ENCODE results near the gene FAM76A.
"Not testable (repeated sequence)": the region's sequence is repeated elsewhere in the genome, so short reads cannot be mapped to it uniquely, and the experiment has no call there.

FAM76A gene

GRCh38 chr1:27725374-27726172 lies at the start of gene FAM76A:
Gene FAM76A, plus strand, starts transcription at chr1:27725961. Its CDS starts 120 bp downstream, at chr1:27726081.
- Histone ChIP-seq H3K27me3 (ENCODE audit: control insufficient read depth in 1 of 2, insufficient read depth in 2 of 2, low read length in 2 of 2) (no peaks in the 10 kb centered on the region), H3K9me3 (ENCODE audit: low read length) (no peaks in the 10 kb centered on the region), H3K4me1 (ENCODE audit: insufficient read depth, low read length) (peaks cover 25% of the 10 kb centered on the region), H3K4me3 (ENCODE audit: low read depth in 1 of 2, low read length in 2 of 2) (peak within 1 kb of the TSS; percentile 75 to 88), H3K27ac (ENCODE audit: low read depth, low read length) (peak within 1 kb of the TSS; percentile 96), H3K9ac (ENCODE audit: low read length) (peak within 1 kb of the TSS; percentile 76), H3K36me3 (ENCODE audit: insufficient read depth, low read length) (peaks cover 8% of the 10 kb centered on the region)

- Histone ChIP-seq H3K4me1 (ENCODE audit: insufficient read depth, low read length) (peaks cover 12% of the 10 kb centered on the region), H3K9me3 (ENCODE audit: low read length) (no peaks in the 10 kb centered on the region), H3K27ac (ENCODE audit: low read depth, low read length) (no peak overlapping the region), H3K27me3 (ENCODE audit: control insufficient read depth in 1 of 2, insufficient read depth in 2 of 2, low read length in 2 of 2) (no peaks in the 10 kb centered on the region), H3K4me3 (ENCODE audit: low read depth in 1 of 2, low read length in 2 of 2) (no peak overlapping the region), H3K36me3 (ENCODE audit: insufficient read depth, low read length) (no peaks in the 10 kb centered on the region), H3K9ac (ENCODE audit: low read length) (no peak overlapping the region)
These were observed 49.4 kb upstream of the FAM76A start for GRCh38 chr1:27676410-27676809.

GRCh38 chr1:27678747-27679146 lies 47.0 kb upstream of the FAM76A start:
- no peaks in the 10 kb centered on the region for H3K4me1 ChIP-seq (ENCODE audit: insufficient read depth, low read length)
- H3K4me3 ChIP-seq (ENCODE audit: low read depth in 1 of 2, low read length in 2 of 2): no peak overlapping the region
- no peaks in the 10 kb centered on the region for H3K27me3 ChIP-seq (ENCODE audit: control insufficient read depth in 1 of 2, insufficient read depth in 2 of 2, low read length in 2 of 2)
- no peak overlapping the region for H3K27ac ChIP-seq (ENCODE audit: low read depth, low read length)
- no peaks in the 10 kb centered on the region for H3K36me3 ChIP-seq (ENCODE audit: insufficient read depth, low read length)
- no peak overlapping the region for H3K9ac ChIP-seq (ENCODE audit: low read length)
- no peaks in the 10 kb centered on the region for H3K9me3 ChIP-seq (ENCODE audit: low read length)

DNA sequence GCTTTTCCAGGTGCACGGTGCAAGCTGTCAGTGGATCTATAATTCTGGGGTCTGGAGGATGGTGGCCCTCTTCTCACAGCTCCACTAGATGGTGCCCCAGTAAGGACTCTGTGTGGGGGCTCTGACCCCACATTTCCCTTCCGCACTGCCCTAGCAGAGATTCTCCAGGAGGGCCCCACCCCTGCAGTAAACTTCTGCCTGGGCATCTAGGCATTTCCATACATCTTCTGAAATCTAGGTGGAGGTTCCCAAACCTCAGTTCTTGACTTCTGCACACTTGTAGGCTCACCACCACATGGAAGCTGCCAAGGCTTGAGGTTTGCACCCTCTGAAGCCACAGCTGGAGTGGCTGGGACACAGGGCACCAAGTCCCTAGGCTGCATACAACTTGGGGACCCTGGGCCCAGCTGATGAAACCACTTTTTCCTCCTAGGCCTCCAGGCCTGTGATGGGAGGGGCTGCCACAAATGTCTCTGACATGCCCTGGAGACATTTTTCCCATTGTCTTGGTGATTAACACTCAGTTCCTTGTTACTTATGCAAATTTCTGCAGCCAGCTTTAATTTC lies 45.5 kb upstream of the FAM76A start:
- H3K27me3 ChIP-seq (ENCODE audit: control insufficient read depth in 1 of 2, insufficient read depth in 2 of 2, low read length in 2 of 2); H3K4me3 ChIP-seq (ENCODE audit: low read depth in 1 of 2, low read length in 2 of 2); H3K4me1 ChIP-seq (ENCODE audit: insufficient read depth, low read length); H3K9me3 ChIP-seq (ENCODE audit: low read length); H3K9ac ChIP-seq (ENCODE audit: low read length); H3K27ac ChIP-seq (ENCODE audit: low read depth, low read length); H3K36me3 ChIP-seq (ENCODE audit: insufficient read depth, low read length): not testable (repeated sequence)

GRCh38 chr1:27681580-27681979 lies 44.2 kb upstream of the FAM76A start:
- not testable (repeated sequence) for H3K27ac ChIP-seq (ENCODE audit: low read depth, low read length); H3K36me3 ChIP-seq (ENCODE audit: insufficient read depth, low read length); H3K9ac ChIP-seq (ENCODE audit: low read length); H3K27me3 ChIP-seq (ENCODE audit: control insufficient read depth in 1 of 2, insufficient read depth in 2 of 2, low read length in 2 of 2); H3K4me3 ChIP-seq (ENCODE audit: low read depth in 1 of 2, low read length in 2 of 2); H3K4me1 ChIP-seq (ENCODE audit: insufficient read depth, low read length); H3K9me3 ChIP-seq (ENCODE audit: low read length)

GRCh38 chr1:27682351-27682944 lies 43.3 kb upstream of the FAM76A start:
- H3K36me3 ChIP-seq (ENCODE audit: insufficient read depth, low read length): no peaks in the 10 kb centered on the region
- no peak overlapping the region for H3K9ac ChIP-seq (ENCODE audit: low read length)
- H3K27ac ChIP-seq (ENCODE audit: low read depth, low read length): no peak overlapping the region
- no peaks in the 10 kb centered on the region for H3K9me3 ChIP-seq (ENCODE audit: low read length)
- H3K27me3 ChIP-seq (ENCODE audit: control insufficient read depth in 1 of 2, insufficient read depth in 2 of 2, low read length in 2 of 2): no peaks in the 10 kb centered on the region
- no peak overlapping the region for H3K4me3 ChIP-seq (ENCODE audit: low read depth in 1 of 2, low read length in 2 of 2)
- H3K4me1 ChIP-seq (ENCODE audit: insufficient read depth, low read length): no peaks in the 10 kb centered on the region

- no peaks in the 10 kb centered on the region for H3K27me3 ChIP-seq (ENCODE audit: control insufficient read depth in 1 of 2, insufficient read depth in 2 of 2, low read length in 2 of 2)
- H3K4me1 ChIP-seq (ENCODE audit: insufficient read depth, low read length): no peaks in the 10 kb centered on the region
- H3K36me3 ChIP-seq (ENCODE audit: insufficient read depth, low read length): no peaks in the 10 kb centered on the region
- no peak overlapping the region for H3K4me3 ChIP-seq (ENCODE audit: low read depth in 1 of 2, low read length in 2 of 2)
- H3K27ac ChIP-seq (ENCODE audit: low read depth, low read length): no peak overlapping the region
- no peaks in the 10 kb centered on the region for H3K9me3 ChIP-seq (ENCODE audit: low read length)
- no peak overlapping the region for H3K9ac ChIP-seq (ENCODE audit: low read length)
These were observed 41.6 kb upstream of the FAM76A start for GRCh38 chr1:27684176-27684575.

DNA sequence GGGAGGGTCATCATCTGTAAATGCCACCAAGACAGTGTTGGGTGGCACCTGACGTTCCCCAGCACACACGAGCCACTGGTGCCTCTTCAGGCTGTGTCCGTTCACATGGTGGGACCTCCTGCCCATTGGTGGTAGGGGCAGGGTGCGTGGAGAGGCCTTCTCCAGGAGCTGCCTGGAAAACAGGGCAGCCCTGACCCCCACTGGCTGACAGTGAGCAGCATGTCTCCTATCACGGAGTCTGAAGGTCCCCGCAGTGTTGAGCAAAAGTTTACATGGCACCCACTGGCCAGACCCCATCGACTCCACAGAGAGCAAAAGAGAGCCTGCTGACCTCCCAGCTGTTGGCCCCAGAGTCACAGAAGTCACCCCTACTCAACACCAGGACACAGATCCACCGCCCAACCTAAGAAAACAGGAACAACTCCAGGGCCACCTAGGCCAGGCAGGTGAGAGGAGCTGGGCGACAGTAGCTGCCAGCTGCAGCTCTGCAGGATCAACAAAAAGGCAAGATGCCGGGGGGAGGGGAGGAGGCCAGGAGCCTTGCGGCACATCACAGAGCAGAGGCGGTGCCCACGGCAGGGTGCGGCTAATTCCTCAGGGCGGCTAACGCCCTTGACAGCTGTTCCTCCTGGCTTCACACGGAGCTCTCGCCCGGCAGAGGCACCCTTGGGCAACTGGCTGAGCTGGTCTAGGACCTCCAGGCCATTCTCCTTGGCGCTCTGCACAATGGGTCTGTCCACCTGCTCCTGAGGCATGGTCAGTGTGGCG lies 39.4 kb upstream of the FAM76A start:
- H3K27ac ChIP-seq (ENCODE audit: low read depth, low read length): no peak overlapping the region
- no peaks in the 10 kb centered on the region for H3K27me3 ChIP-seq (ENCODE audit: control insufficient read depth in 1 of 2, insufficient read depth in 2 of 2, low read length in 2 of 2)
- H3K4me1 ChIP-seq (ENCODE audit: insufficient read depth, low read length): no peaks in the 10 kb centered on the region
- H3K9me3 ChIP-seq (ENCODE audit: low read length): no peaks in the 10 kb centered on the region
- no peak overlapping the region for H3K9ac ChIP-seq (ENCODE audit: low read length)
- H3K4me3 ChIP-seq (ENCODE audit: low read depth in 1 of 2, low read length in 2 of 2): no peak overlapping the region
- H3K36me3 ChIP-seq (ENCODE audit: insufficient read depth, low read length): no peaks in the 10 kb centered on the region

- H3K27ac ChIP-seq (ENCODE audit: low read depth, low read length): no peak overlapping the region
These were observed 37.9 kb upstream of the FAM76A start for GRCh38 chr1:27687906-27688305.

GRCh38 chr1:27689423-27690173 lies 36.2 kb upstream of the FAM76A start:
- Histone ChIP-seq H3K27me3 (ENCODE audit: control insufficient read depth in 1 of 2, insufficient read depth in 2 of 2, low read length in 2 of 2) (no peaks in the 10 kb centered on the region), H3K27ac (ENCODE audit: low read depth, low read length) (no peak overlapping the region), H3K9ac (ENCODE audit: low read length) (no peak overlapping the region), H3K36me3 (ENCODE audit: insufficient read depth, low read length) (no peaks in the 10 kb centered on the region), H3K4me1 (ENCODE audit: insufficient read depth, low read length) (no peaks in the 10 kb centered on the region), H3K4me3 (ENCODE audit: low read depth in 1 of 2, low read length in 2 of 2) (no peak overlapping the region), H3K9me3 (ENCODE audit: low read length) (no peaks in the 10 kb centered on the region)

More at GRCh38 chr1:27687906-27688305, 37.9 kb upstream of the FAM76A start:
- Histone ChIP-seq H3K4me3 (ENCODE audit: low read depth in 1 of 2, low read length in 2 of 2) (no peak overlapping the region), H3K36me3 (ENCODE audit: insufficient read depth, low read length) (no peaks in the 10 kb centered on the region), H3K9ac (ENCODE audit: low read length) (no peak overlapping the region), H3K9me3 (ENCODE audit: low read length) (no peaks in the 10 kb centered on the region), H3K4me1 (ENCODE audit: insufficient read depth, low read length) (no peaks in the 10 kb centered on the region), H3K27me3 (ENCODE audit: control insufficient read depth in 1 of 2, insufficient read depth in 2 of 2, low read length in 2 of 2) (no peaks in the 10 kb centered on the region)

DNA sequence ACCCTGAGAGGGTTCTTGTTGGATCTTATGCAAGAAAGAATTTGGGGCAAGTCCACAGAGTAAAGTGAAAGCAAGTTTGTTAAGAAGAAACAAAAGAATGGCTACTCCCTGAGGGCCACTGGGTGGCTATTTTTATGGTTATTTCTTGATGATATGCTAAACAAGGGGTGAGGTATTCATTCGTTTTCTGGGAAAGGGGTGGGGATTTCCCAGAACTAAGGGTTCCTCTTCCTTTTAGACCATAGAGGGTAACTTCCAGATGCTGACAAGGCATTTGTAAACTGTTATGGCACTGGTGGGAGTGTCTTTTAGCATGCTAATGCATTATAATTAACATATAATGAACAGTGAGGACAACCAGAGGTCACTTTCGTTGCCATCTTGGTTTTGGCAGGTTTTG lies 35.6 kb upstream of the FAM76A start:
- no peaks in the 10 kb centered on the region for H3K4me1 ChIP-seq (ENCODE audit: insufficient read depth, low read length)
- no peak overlapping the region for H3K27ac ChIP-seq (ENCODE audit: low read depth, low read length)
- H3K9ac ChIP-seq (ENCODE audit: low read length): no peak overlapping the region
- H3K9me3 ChIP-seq (ENCODE audit: low read length): no peaks in the 10 kb centered on the region
- H3K36me3 ChIP-seq (ENCODE audit: insufficient read depth, low read length): no peaks in the 10 kb centered on the region
- H3K27me3 ChIP-seq (ENCODE audit: control insufficient read depth in 1 of 2, insufficient read depth in 2 of 2, low read length in 2 of 2): no peaks in the 10 kb centered on the region
- no peak overlapping the region for H3K4me3 ChIP-seq (ENCODE audit: low read depth in 1 of 2, low read length in 2 of 2)

All from muscle layer of colon (tissue), 2 donors.